Aorta (tissue), 5 donors: ENCODE data around the gene ZP4. TPM values are rescaled to one million over a fixed set of nuclear protein-coding genes. Genes with fewer than 3 reads are reported as not detected.

Experiments
- ATAC-seq: fragments of 200-7000 bp; cut with Tn5 transposase; one replicate; pipeline ENCODE4 v1.9.1; 2022; ENCODE audit warnings: moderate library complexity; ENCODE audit not compliant: low FRiP score
- DNase-seq, 2 donors: peaks; one replicate each; pipeline ENCODE4 v3.0.0-alpha.2; 2020
- H3K27ac ChIP-seq, 2 donors: one replicate each; pipeline ENCODE4 v1.5.1; 2013; ENCODE audit warnings: low read length in 2 of 2, mild to moderate bottlenecking in 2 of 2, moderate library complexity in 2 of 2, control low read depth in 1 of 2, inconsistent platforms in 1 of 2, low read depth in 1 of 2
- H3K27me3 ChIP-seq, 2 donors: one replicate each; pipeline ENCODE4 v1.6.1; 2013; ENCODE audit warnings: control low read depth in 1 of 2, low read length in 1 of 2, mild to moderate bottlenecking in 1 of 2, moderate library complexity in 1 of 2; ENCODE audit not compliant: insufficient read depth in 2 of 2, control insufficient read depth in 1 of 2
- H3K36me3 ChIP-seq, 2 donors: one replicate each; pipeline ENCODE4 v1.6.1; 2013; ENCODE audit warnings: control low read depth in 1 of 2, low read length in 1 of 2, mild to moderate bottlenecking in 1 of 2; ENCODE audit not compliant: insufficient read depth in 2 of 2, control insufficient read depth in 1 of 2
- H3K4me1 ChIP-seq, 2 donors: one replicate each; pipeline ENCODE4 v1.6.1; 2013; ENCODE audit warnings: low read length in 2 of 2, control low read depth in 1 of 2, mild to moderate bottlenecking in 1 of 2, moderate library complexity in 1 of 2; ENCODE audit not compliant: insufficient read depth in 2 of 2, control insufficient read depth in 1 of 2
- H3K4me3 ChIP-seq, 2 donors: one replicate each; pipeline ENCODE4 v1.5.1; 2013; ENCODE audit warnings: low read length in 2 of 2, control low read depth in 1 of 2, mild to moderate bottlenecking in 1 of 2
- H3K9me3 ChIP-seq: one replicate; pipeline ENCODE4 v1.6.1; 2013; ENCODE audit warnings: mild to moderate bottlenecking, low read length; ENCODE audit not compliant: control insufficient read depth
- WGBS, 2 donors: extraction: QIAGEN DNeasy Blood & Tissue Kit; methylation state at CpG; one replicate each; pipeline ENCODE4 v1.1.7; 2013; 5-methylcytosine and 5-hydroxymethylcytosine counted together
- intact Hi-C, 2 donors: fragments of 100-400 bp; cut with DNase I; formaldehyde crosslinking; loops; one replicate each; pipeline versions ENCODE4 v1.14.2 to v1.15.0; 2022
- polyA plus RNA-seq, 2 donors: library from polyadenylated mRNA; stranded (reverse); fragments of 200-250 nt; gene quantifications; one replicate each; pipeline ENCODE4 v1.2.3, GENCODE V29; 2013
- total RNA-seq, 2 donors: library from RNA; stranded (reverse); fragmentation: NEBNext Ultra II Directional; extraction: Animal tissue kit (Norgen Biotek cat#: 25700); gene quantifications; one replicate each; pipeline ENCODE4 v1.2.1, GENCODE V29; 2021
- donor health status: healthy with polysubstance abuse.
- donor health status: Bipolar disorder and iron deficiency.
- donor health status: DM: no; HTN: no; CAD: no.
- donor health status: DM: no; HTN: no; CAD: no.
- donor health status: DM: yes; HTN: yes; CAD: no.

The ZP4 gene
- total and polyA plus RNA-seq, 4 donors = not detected

GRCh38 chr1:237888143-237888542, 2.6 kb downstream of the ZP4 start:
- Histone ChIP-seq H3K27ac (no peak overlapping the region), H3K9me3 (peaks cover 2% of the 10 kb centered on the region), H3K4me1 (no peaks in the 10 kb centered on the region), H3K27me3 (no peaks in the 10 kb centered on the region), H3K36me3 (no peaks in the 10 kb centered on the region), H3K4me3 (no peak overlapping the region)
- 81 to 86% methylated on average over 4 of the region's 4 CpGs for WGBS, 2 donors
- DNase-seq (no peak), ATAC-seq (no peak)
- intact Hi-C loops = no loop called here

- no peaks in the 10 kb centered on the region for H3K4me1 ChIP-seq
- DNase-seq (no peak), ATAC-seq (no peak)
- no peak overlapping the region for H3K4me3 ChIP-seq
- 91 to 92% methylated on average over 4 of the region's 4 CpGs for WGBS, 2 donors
- H3K36me3 ChIP-seq = no peaks in the 10 kb centered on the region
- peaks cover 2% of the 10 kb centered on the region for H3K9me3 ChIP-seq
- H3K27me3 ChIP-seq = no peaks in the 10 kb centered on the region
- intact Hi-C loops = no loop called here
- no peak overlapping the region for H3K27ac ChIP-seq
Observed at GRCh38 chr1:237887542-237887941, 3.2 kb downstream of the ZP4 start.

- Histone ChIP-seq H3K27me3 (no peaks in the 10 kb centered on the region), H3K4me1 (no peaks in the 10 kb centered on the region), H3K36me3 (peaks cover 0 to 2% of the 10 kb centered on the region in 2 donors), H3K9me3 (no peaks in the 10 kb centered on the region), H3K27ac (no peak overlapping the region), H3K4me3 (no peak overlapping the region)
- WGBS, 2 donors = 73 to 89% methylated on average over 2 of the region's 2 CpGs
- ATAC-seq (no peak), DNase-seq (no peak)
- intact Hi-C loops = no loop called here
Observed at GRCh38 chr1:237884237-237884636, 6.5 kb downstream of the ZP4 start.

- Histone ChIP-seq H3K9me3 (no peaks in the 10 kb centered on the region), H3K4me1 (peaks cover 0 to 1% of the 10 kb centered on the region in 2 donors), H3K27ac (no peak overlapping the region), H3K4me3 (no peak overlapping the region), H3K27me3 (no peaks in the 10 kb centered on the region), H3K36me3 (peaks cover 0 to 2% of the 10 kb centered on the region in 2 donors)
- intact Hi-C loops = no loop called here
- DNase-seq = no peak
- ATAC-seq = no peak
Observed at GRCh38 chr1:237879195-237879594, 11.5 kb downstream of the ZP4 start.

DNA sequence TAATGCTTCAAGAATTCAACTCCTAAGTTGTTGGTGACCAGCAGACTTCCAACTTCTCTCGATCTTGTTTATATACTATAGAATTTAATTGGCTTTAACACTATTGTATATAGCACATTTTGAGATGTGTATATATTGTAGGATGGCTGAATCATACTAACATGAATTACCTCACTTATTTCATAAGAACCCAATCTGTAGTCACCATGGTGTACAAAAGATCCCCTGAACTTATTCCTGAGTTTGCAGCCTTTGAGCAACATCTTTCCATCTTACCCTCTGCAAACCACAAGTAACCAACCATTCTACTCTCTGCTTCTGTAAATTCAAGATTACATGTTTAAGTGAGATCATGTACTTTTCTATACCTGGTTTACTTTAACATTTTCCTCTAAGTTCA, 12.3 kb downstream of the ZP4 start:
- H3K4me1 ChIP-seq = peaks cover 0 to 1% of the 10 kb centered on the region in 2 donors
- ATAC-seq (no peak), DNase-seq (no peak)
- intact Hi-C loops = no loop called here
- WGBS, 2 donors = 63 to 85% methylated on average over 1 of the region's 1 CpG
- H3K36me3 ChIP-seq = peaks cover 0 to 2% of the 10 kb centered on the region in 2 donors
- H3K9me3 ChIP-seq = no peaks in the 10 kb centered on the region
- H3K27me3 ChIP-seq = no peaks in the 10 kb centered on the region
- H3K27ac ChIP-seq = no peak overlapping the region
- no peak overlapping the region for H3K4me3 ChIP-seq

- ATAC-seq (no peak), DNase-seq (no peak)
- Histone ChIP-seq H3K27ac (no peak overlapping the region), H3K4me3 (no peak overlapping the region), H3K27me3 (no peaks in the 10 kb centered on the region), H3K9me3 (no peaks in the 10 kb centered on the region), H3K36me3 (peaks cover 0 to 2% of the 10 kb centered on the region in 2 donors), H3K4me1 (peaks cover 0 to 1% of the 10 kb centered on the region in 2 donors)
- WGBS, 2 donors = 53 to 61% methylated on average over 4 of the region's 4 CpGs
- intact Hi-C loops = no loop called here
Observed at GRCh38 chr1:237877631-237878030, 13.1 kb downstream of the ZP4 start.

DNA sequence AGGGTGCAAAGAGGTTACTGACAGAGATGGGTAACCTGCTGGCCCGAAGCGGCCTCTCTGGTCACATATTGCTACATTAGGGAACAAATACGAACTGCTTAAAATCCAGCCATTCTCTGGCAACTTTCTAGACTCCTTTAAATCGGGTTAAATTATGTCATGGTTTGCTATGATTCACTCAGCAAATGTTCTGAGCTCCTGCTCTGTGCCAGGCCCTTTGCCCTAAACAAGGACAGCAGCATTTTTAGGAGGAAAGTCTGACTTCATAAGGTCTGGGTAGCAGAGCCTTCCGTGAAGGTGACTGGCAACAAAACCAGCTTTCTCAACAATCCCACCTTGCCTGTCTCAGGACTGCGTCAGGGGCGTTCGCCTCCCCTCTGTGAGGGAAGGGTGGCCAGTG, 15.4 kb downstream of the ZP4 start:
- Histone ChIP-seq H3K4me1 (peaks cover 0 to 1% of the 10 kb centered on the region in 2 donors), H3K27ac (no peak overlapping the region), H3K4me3 (no peak overlapping the region), H3K9me3 (no peaks in the 10 kb centered on the region), H3K36me3 (no peaks in the 10 kb centered on the region), H3K27me3 (no peaks in the 10 kb centered on the region)
- DNase-seq = no peak
- ATAC-seq = no peak
- intact Hi-C loops = no loop called here
- WGBS, 2 donors = 60 to 64% methylated on average over 8 of the region's 8 CpGs

DNA sequence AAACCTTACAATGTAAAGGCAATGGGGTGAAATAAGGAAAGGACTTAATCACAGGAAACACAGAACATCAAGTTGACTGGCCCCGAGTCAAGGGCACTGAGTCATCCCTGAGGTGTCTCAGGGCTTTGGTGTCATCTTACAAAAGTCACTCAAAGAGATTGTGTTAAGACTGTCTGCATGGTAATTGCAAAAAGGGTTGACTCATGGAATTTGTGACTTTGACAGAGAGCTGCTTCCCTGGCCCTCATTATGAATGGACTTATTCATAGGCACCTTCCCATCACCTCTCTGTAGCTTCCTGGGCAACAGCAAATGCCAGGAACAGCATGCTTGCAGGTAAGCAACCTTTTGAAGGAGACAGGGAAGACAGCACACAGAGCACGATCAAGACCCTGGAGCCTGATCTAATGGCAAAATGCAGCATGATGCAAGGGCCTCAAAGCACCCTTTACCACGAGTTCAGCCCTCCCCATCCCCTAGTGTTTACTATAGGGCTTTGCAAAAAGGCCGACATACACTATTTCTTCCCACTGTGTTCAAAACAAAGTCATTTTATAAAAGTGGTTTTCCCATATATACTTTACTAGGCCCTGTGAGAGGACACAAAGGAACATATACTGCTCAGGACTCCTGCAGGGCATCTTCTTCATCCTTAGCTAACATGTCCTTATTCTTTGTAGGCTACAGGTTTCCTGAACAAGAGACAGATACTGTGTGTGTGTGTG, 17.1 kb downstream of the ZP4 start:
- 82 to 86% methylated on average over 4 of the region's 4 CpGs for whole genome bisulfite sequencing, 2 donors
- intact Hi-C loops = no loop called here
- Histone ChIP-seq H3K27ac (no peak overlapping the region), H3K36me3 (no peaks in the 10 kb centered on the region), H3K9me3 (no peaks in the 10 kb centered on the region), H3K27me3 (no peaks in the 10 kb centered on the region), H3K4me1 (peaks cover 0 to 1% of the 10 kb centered on the region in 2 donors), H3K4me3 (no peak overlapping the region)
- no peak for ATAC-seq
- DNase-seq = no peak

DNA sequence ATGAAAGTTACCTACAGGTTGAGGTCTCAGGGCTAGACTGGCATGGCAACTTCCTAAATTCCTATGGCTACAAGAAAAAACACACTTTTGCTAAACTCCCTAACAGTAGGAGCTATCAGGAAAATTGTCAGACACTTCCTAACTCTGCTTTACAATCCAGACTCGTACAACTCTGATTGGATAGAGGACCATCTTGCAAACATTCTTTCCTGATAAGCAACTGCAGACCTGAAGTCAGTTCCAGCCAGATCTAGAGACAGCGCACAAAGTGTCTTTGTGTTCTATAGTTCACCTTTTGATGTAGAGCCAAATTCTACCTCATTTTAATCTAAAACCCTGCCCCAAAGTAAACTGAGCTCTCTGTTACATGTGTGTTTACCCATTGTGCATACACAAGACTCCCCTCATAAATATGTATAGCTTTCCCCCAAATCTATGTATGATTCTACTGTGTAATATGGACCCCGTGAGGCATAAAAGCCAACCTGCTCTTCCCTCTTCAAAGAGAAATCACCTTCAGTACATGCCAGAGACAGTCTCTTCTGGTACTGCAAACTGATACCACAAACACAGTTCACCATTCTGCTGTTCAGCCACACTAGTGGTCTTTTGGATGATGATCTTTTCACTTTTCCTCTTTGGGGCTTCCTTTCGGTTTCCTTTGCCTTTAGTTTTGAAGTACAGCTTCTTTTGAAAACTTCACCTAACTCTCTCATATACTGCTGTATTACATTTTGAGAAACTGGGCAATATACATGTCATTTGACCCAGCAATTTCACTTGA, 21.7 kb downstream of the ZP4 start:
- H3K4me1 ChIP-seq = no peaks in the 10 kb centered on the region
- H3K36me3 ChIP-seq = no peaks in the 10 kb centered on the region
- intact Hi-C loops = no loop called here
- H3K4me3 ChIP-seq = no peak overlapping the region
- no peak overlapping the region for H3K27ac ChIP-seq
- ATAC-seq = no peak
- H3K27me3 ChIP-seq = no peaks in the 10 kb centered on the region
- no peaks in the 10 kb centered on the region for H3K9me3 ChIP-seq
- DNase-seq = no peak
- WGBS, 2 donors = 70 to 79% methylated on average over 4 of the region's 4 CpGs
